ENCODE measurements around the gene MCRIP2.
A peak's percentile ranks its signal among the peaks of the same experiment; 100 is the strongest.

The MCRIP2 gene

GRCh38 chr16:598823-599739 is 42.5 kb upstream of the MCRIP2 start:
- H3K4me2 ChIP-seq (ENCODE audit: low read length) = no peak overlapping the region
- H3K4me3 ChIP-seq (ENCODE audit: low read depth, low read length, poor library complexity, severe bottlenecking) = no peak overlapping the region
- no peak overlapping the region for H3K9ac ChIP-seq (ENCODE audit: low read length)
- H3K79me2 ChIP-seq (ENCODE audit: insufficient read depth, low read length) = no peaks in the 10 kb centered on the region
- H3K9me3 ChIP-seq (ENCODE audit: low read length) = no peaks in the 10 kb centered on the region
- no peak overlapping the region for H2AFZ ChIP-seq (ENCODE audit: low read length)
- no peaks in the 10 kb centered on the region for H3F3A ChIP-seq (ENCODE audit: insufficient read depth, low read length)
- no peak overlapping the region for H3K27ac ChIP-seq (ENCODE audit: low read depth, low read length, poor library complexity, severe bottlenecking)
- no peak for TF ChIP-seq CTCF (IDR thresholded peaks at IDR 0.05; ENCODE audit: low read length)
- no peak for TF ChIP-seq EZH2 (IDR thresholded peaks at IDR 0.05; ENCODE audit: borderline replicate concordance, low read length)
- H3K4me1 ChIP-seq (ENCODE audit: insufficient read depth, low read length, severe bottlenecking) = no peaks in the 10 kb centered on the region
- H4K20me1 ChIP-seq (ENCODE audit: insufficient read depth, low read length) = no peaks in the 10 kb centered on the region
- H3K27me3 ChIP-seq (ENCODE audit: insufficient read depth, low read length) = no peaks in the 10 kb centered on the region
- peaks cover 3% of the 10 kb centered on the region; the same call in 1 of the 2 replicates for H3K36me3 ChIP-seq (ENCODE audit: insufficient read depth, low read length)
- H3K9me2 ChIP-seq (ENCODE audit: low read depth, low read length) = no peaks in the 10 kb centered on the region

GRCh38 chr16:600781-601180 is 40.8 kb upstream of the MCRIP2 start:
- no peaks in the 10 kb centered on the region for H3K27me3 ChIP-seq (ENCODE audit: insufficient read depth, low read length)
- no peak overlapping the region for H3K4me2 ChIP-seq (ENCODE audit: low read length)
- no peaks in the 10 kb centered on the region for H3K79me2 ChIP-seq (ENCODE audit: insufficient read depth, low read length)
- H3K9ac ChIP-seq (ENCODE audit: low read length) = no peak overlapping the region
- no peaks in the 10 kb centered on the region for H3K4me1 ChIP-seq (ENCODE audit: insufficient read depth, low read length, severe bottlenecking)
- peaks cover 4% of the 10 kb centered on the region; the same call in 1 of the 2 replicates for H3K9me3 ChIP-seq (ENCODE audit: low read length)
- no peaks in the 10 kb centered on the region for H3K9me2 ChIP-seq (ENCODE audit: low read depth, low read length)
- H3K27ac ChIP-seq (ENCODE audit: low read depth, low read length, poor library complexity, severe bottlenecking) = no peak overlapping the region
- TF ChIP-seq CTCF (IDR thresholded peaks at IDR 0.05; ENCODE audit: low read length) = peak; percentile 57
- no peak for TF ChIP-seq EZH2 (IDR thresholded peaks at IDR 0.05; ENCODE audit: borderline replicate concordance, low read length)
- H3F3A ChIP-seq (ENCODE audit: insufficient read depth, low read length) = no peaks in the 10 kb centered on the region
- no peak overlapping the region for H3K4me3 ChIP-seq (ENCODE audit: low read depth, low read length, poor library complexity, severe bottlenecking)
- H3K36me3 ChIP-seq (ENCODE audit: insufficient read depth, low read length) = peaks cover 3% of the 10 kb centered on the region
- H2AFZ ChIP-seq (ENCODE audit: low read length) = no peak overlapping the region
- H4K20me1 ChIP-seq (ENCODE audit: insufficient read depth, low read length) = no peaks in the 10 kb centered on the region

- TF ChIP-seq EZH2 (IDR thresholded peaks at IDR 0.05; ENCODE audit: borderline replicate concordance, low read length) (no peak), CTCF (IDR thresholded peaks at IDR 0.05; ENCODE audit: low read length) (no peak)
- Histone ChIP-seq H3F3A (ENCODE audit: insufficient read depth, low read length) (no peaks in the 10 kb centered on the region), H3K4me2 (ENCODE audit: low read length) (no peak overlapping the region), H3K9me3 (ENCODE audit: low read length) (peaks cover 4% of the 10 kb centered on the region; the same call in 1 of the 2 replicates), H4K20me1 (ENCODE audit: insufficient read depth, low read length) (no peaks in the 10 kb centered on the region), H3K4me3 (ENCODE audit: low read depth, low read length, poor library complexity, severe bottlenecking) (no peak overlapping the region), H3K36me3 (ENCODE audit: insufficient read depth, low read length) (peaks cover 8% of the 10 kb centered on the region), H3K4me1 (ENCODE audit: insufficient read depth, low read length, severe bottlenecking) (no peaks in the 10 kb centered on the region), H3K79me2 (ENCODE audit: insufficient read depth, low read length) (no peaks in the 10 kb centered on the region), H3K9me2 (ENCODE audit: low read depth, low read length) (no peaks in the 10 kb centered on the region), H3K9ac (ENCODE audit: low read length) (no peak overlapping the region), H3K27ac (ENCODE audit: low read depth, low read length, poor library complexity, severe bottlenecking) (no peak overlapping the region), H2AFZ (ENCODE audit: low read length) (no peak overlapping the region), H3K27me3 (ENCODE audit: insufficient read depth, low read length) (no peaks in the 10 kb centered on the region; the same call in 1 of the 2 replicates)
Measured at GRCh38 chr16:603933-604332, 37.7 kb upstream of the MCRIP2 start.
